Endothelial cell of umbilical vein (primary cell): ENCODE data around the gene TMEM217. TPM values are rescaled to one million over a fixed set of nuclear protein-coding genes. Genes with fewer than 3 reads are reported as not detected.

Source experiments
- BruUV-seq: library from RNA; stranded (reverse); fragments of 400-500 nt; replicated peaks from 2 replicates; lab custom pipeline; 2021; lab: Mats Ljungman, UMichigan
- CTCF ChIA-PET: fragments of 300-600, 350-600 bp; sonication (Branson Sonifier 250); formaldehyde crosslinking; loops from one replicate; lab custom pipeline; 2021; ENCODE audit warnings: antibody characterized with exemption, inconsistent platforms; lab: Charles Lee
- POLR2A ChIA-PET: fragments of 300-600, 350-600 bp; sonication (Branson Sonifier 250); formaldehyde crosslinking; loops from one replicate; lab custom pipeline; 2021; ENCODE audit warnings: antibody characterized with exemption, inconsistent platforms; lab: Charles Lee
- DNase-seq: peaks from one replicate; pipeline ENCODE4 v3.0.0-alpha.2; 2011; ENCODE audit warnings: low read depth, low spot score
- FAIRE-seq: peaks from 2 replicates; lab custom pipeline; 2011; peaks lifted over from hg19 to GRCh38; lab: Jason Lieb, UNC
- H2AFZ ChIP-seq: 2 replicates; pipeline ENCODE4 v1.6.0; 2012; ENCODE audit warnings: low read depth, low read length, control low read depth, inconsistent platforms
- H3K27ac ChIP-seq: 2 replicates; pipeline ENCODE4 v1.5.1; 2011; ENCODE audit warnings: low read depth, mild to moderate bottlenecking, control low read depth, low read length, moderate library complexity; ENCODE audit not compliant: insufficient read depth
- H3K27me3 ChIP-seq, 2 experiments: 2 replicates each; pipeline versions ENCODE4 v1.6.0 to v1.6.1; 2011; ENCODE audit warnings: low read length in 2 of 2, mixed read lengths in 1 of 2; ENCODE audit not compliant: control insufficient read depth in 2 of 2, insufficient read depth in 2 of 2
- H3K36me3 ChIP-seq, 2 experiments: 2 replicates in 1 of 2; 3 replicates in 1 of 2; pipeline ENCODE4 v1.5.1; 2011; ENCODE audit warnings: low read length in 2 of 2, mild to moderate bottlenecking in 1 of 2, moderate library complexity in 1 of 2; ENCODE audit not compliant: control insufficient read depth in 2 of 2, insufficient read depth in 2 of 2; ENCODE audit errors: extremely low read depth in 1 of 2
- H3K4me1 ChIP-seq: 3 replicates; pipeline ENCODE4 v1.5.1; 2011; ENCODE audit warnings: mild to moderate bottlenecking, low read length; ENCODE audit not compliant: control insufficient read depth, insufficient read depth; ENCODE audit errors: extremely low read depth
- H3K4me2 ChIP-seq: 2 replicates; pipeline ENCODE4 v1.6.1; 2011; ENCODE audit warnings: low read length, control low read depth, mixed read lengths; ENCODE audit not compliant: insufficient read depth
- H3K4me3 ChIP-seq, 3 experiments: fragments of 200-600 bp in 1 of 3; sonication (generic), shearing (Covaris generic) in 1 of 3; replicated peaks in 1 of 3; 2 replicates each; pipeline ENCODE4 v1.5.1; 2011 to 2016; ENCODE audit warnings: control low read depth in 3 of 3, low read length in 3 of 3, mild to moderate bottlenecking in 2 of 3, inconsistent platforms in 1 of 3, low read depth in 1 of 3, moderate library complexity in 1 of 3; ENCODE audit not compliant: insufficient read depth in 1 of 3
- H3K79me2 ChIP-seq: 2 replicates; pipeline ENCODE4 v1.6.0; 2012; ENCODE audit warnings: low read length, inconsistent platforms; ENCODE audit not compliant: control insufficient read depth, insufficient read depth
- H3K9ac ChIP-seq: replicated peaks from 2 replicates; pipeline ENCODE3; 2011; ENCODE audit warnings: low read length, control low read depth; ENCODE audit not compliant: insufficient read depth; ENCODE audit errors: extremely low read depth
- H3K9me1 ChIP-seq: replicated peaks from 3 replicates; pipeline ENCODE4 v1.6.0; 2011; ENCODE audit warnings: mild to moderate bottlenecking, low read length; ENCODE audit not compliant: control insufficient read depth, insufficient read depth; ENCODE audit errors: extremely low read depth
- H3K9me3 ChIP-seq: replicated peaks from 2 replicates; pipeline ENCODE4 v1.5.1; 2012; ENCODE audit warnings: low read length, inconsistent platforms; ENCODE audit not compliant: control insufficient read depth, insufficient read depth
- H4K20me1 ChIP-seq: replicated peaks from 2 replicates; pipeline ENCODE3; 2011; ENCODE audit warnings: mild to moderate bottlenecking, low read length; ENCODE audit not compliant: control insufficient read depth, insufficient read depth; ENCODE audit errors: extremely low read depth
- EZH2 ChIP-seq: IDR thresholded peaks from 2 replicates; pipeline ENCODE4 v1.6.1; 2012; ENCODE audit warnings: borderline replicate concordance, low read depth, mild to moderate bottlenecking, moderate library complexity, low read length, inconsistent platforms; ENCODE audit not compliant: severe bottlenecking
- FOS ChIP-seq: IDR thresholded peaks from 2 replicates; pipeline ENCODE4 v1.6.1; 2011; ENCODE audit warnings: mild to moderate bottlenecking, low read length, moderate library complexity, borderline replicate concordance; ENCODE audit not compliant: insufficient read depth
- GATA2 ChIP-seq: IDR thresholded peaks from 2 replicates; pipeline ENCODE4 v1.7.0; 2011; ENCODE audit warnings: low read depth, mild to moderate bottlenecking, moderate library complexity, mixed read lengths, low read length; ENCODE audit not compliant: insufficient read length, insufficient read depth
- JUN ChIP-seq: IDR thresholded peaks from 2 replicates; pipeline ENCODE4 v1.6.1; 2011; ENCODE audit warnings: borderline replicate concordance, low read depth; ENCODE audit not compliant: insufficient read length, insufficient read depth
- MYC ChIP-seq: IDR thresholded peaks from one replicate; pipeline ENCODE4 v1.6.1; 2011; ENCODE audit warnings: mild to moderate bottlenecking, low read depth, low read length
- POLR2A ChIP-seq: IDR thresholded peaks from 2 replicates; pipeline ENCODE4 v1.6.1; 2012; ENCODE audit warnings: low read depth, mild to moderate bottlenecking, control low read depth, low read length
- POLR2AphosphoS5 ChIP-seq: IDR thresholded peaks from 2 replicates; pipeline ENCODE4 v1.6.1; 2012; ENCODE audit warnings: low read depth, mild to moderate bottlenecking, control low read depth, low read length, moderate library complexity; ENCODE audit not compliant: insufficient read depth
- dilution Hi-C: fragments of 300-500 bp; cut with MboI; formaldehyde crosslinking; loops from one replicate; pipeline ENCODE4 v1.15.0; 2019; ENCODE audit warnings: low sequenced_read_pairs; ENCODE audit not compliant: extremely low pct_ligation_motif_present
- intact Hi-C: fragments of 100-400 bp; cut with micrococcal nuclease; formaldehyde crosslinking; loops from one replicate; pipeline ENCODE4 v1.10.0; 2022
- polyA plus RNA-seq, 4 experiments: library from polyadenylated mRNA; depleted of rRNA in 3 of 4; stranded (reverse) in 3 of 4; unstranded in 1 of 4; fragments of >200 nt; gene quantifications; 2 replicates each; pipeline versions ENCODE4 v1.2.1 to v1.2.3, GENCODE V29; 2011 to 2012; ENCODE audit warnings: missing spikeins in 1 of 4
- total RNA-seq: library from RNA; stranded (reverse); gene quantifications from 2 replicates; pipeline ENCODE4 v1.2.3, GENCODE V29; 2021
- TF ChIP-seq, protein P1 (sequence below): IDR thresholded peaks from 2 replicates; pipeline ENCODE4 v1.6.1; 2011; ENCODE audit not compliant: insufficient read depth, insufficient read length
- TF ChIP-seq, protein P2 (sequence below), 2 donors: IDR thresholded peaks; 1 replicate in 1 of 2; 2 replicates in 1 of 2; pipeline ENCODE4 v1.5.1; 2011; ENCODE audit warnings: low read length in 2 of 2, mild to moderate bottlenecking in 2 of 2, moderate library complexity in 2 of 2, control low read depth in 1 of 2, inconsistent platforms in 1 of 2, low read depth in 1 of 2; ENCODE audit not compliant: insufficient read depth in 1 of 2; ENCODE audit errors: extremely low read depth in 1 of 2

Gene TMEM217
- total and polyA plus RNA-seq, 2 donors (not counting 3 experiments of a cell fraction or from before 2014, with no cell fraction given): 6.8 to 15.8 TPM

DNA sequence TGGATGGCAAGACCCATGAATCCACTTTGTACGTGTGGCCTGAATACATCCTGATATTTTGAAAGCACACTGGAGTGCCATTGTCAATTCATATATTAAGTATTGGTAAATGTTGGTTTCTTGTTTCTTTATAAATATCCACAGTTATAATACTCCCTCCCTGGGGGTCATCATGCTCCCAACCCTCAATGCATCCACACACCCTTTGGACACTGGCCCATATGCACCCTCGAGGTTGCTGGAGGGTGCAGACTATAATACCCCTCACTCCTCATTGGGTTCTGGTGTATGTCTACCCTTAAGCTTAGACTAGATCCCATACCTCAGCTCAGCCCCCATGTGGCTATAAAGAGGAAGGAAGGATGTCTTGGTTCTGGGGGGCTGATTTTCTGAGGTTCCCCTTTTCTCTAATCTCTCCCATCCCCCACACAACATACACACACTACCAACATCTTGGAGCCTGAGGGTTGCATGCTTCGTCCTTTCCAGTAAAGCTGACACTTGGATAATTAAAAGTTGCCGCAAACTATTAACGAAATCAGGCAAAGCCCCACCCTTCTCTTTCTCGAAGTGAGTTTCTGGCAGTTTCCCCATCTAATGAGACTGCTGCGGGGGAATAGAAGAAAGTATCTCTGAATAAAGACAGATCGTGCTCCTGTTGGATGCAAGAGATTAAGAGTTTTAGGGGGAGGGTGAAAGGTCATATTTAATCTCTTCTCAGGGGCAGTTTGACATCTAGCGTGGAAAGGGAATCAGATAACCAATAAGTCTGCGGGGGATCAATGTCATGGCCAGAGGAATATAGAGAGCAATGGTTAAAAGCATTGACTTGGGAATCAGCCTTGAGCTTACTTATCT is 80.6 kb downstream of the TMEM217 start:
- peaks cover 5 to 15% of the 10 kb centered on the region in 2 experiments for H3K36me3 ChIP-seq
- POLR2A ChIA-PET: no interaction called here
- H4K20me1 ChIP-seq: no peaks in the 10 kb centered on the region
- no peaks in the 10 kb centered on the region for H3K9me1 ChIP-seq
- H2AFZ ChIP-seq: no peak overlapping the region
- H3K9me3 ChIP-seq: no peaks in the 10 kb centered on the region
- no peak overlapping the region for H3K4me3 ChIP-seq
- no peak overlapping the region for H3K9ac ChIP-seq
- CTCF ChIA-PET: interaction anchor here (0.8 to 3.2 kb wide), 8 partner anchors 16 to 159 kb away, joined by 3 to 22 read pairs (median 6); no protein-coding TSS in a partner anchor
- BruUV-seq: no TSS peak
- no peak overlapping the region for H3K4me2 ChIP-seq
- intact Hi-C loops (no loop called here), dilution Hi-C loops (no loop called here)
- TF ChIP-seq JUN (no peak), FOS (no peak), GATA2 (no peak), POLR2A (no peak), MYC (no peak), EZH2 (no peak), POLR2AphosphoS5 (no peak)
- TF ChIP-seq, protein P1, sequence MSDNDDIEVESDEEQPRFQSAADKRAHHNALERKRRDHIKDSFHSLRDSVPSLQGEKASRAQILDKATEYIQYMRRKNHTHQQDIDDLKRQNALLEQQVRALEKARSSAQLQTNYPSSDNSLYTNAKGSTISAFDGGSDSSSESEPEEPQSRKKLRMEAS: no peak
- TF ChIP-seq, protein P2, sequence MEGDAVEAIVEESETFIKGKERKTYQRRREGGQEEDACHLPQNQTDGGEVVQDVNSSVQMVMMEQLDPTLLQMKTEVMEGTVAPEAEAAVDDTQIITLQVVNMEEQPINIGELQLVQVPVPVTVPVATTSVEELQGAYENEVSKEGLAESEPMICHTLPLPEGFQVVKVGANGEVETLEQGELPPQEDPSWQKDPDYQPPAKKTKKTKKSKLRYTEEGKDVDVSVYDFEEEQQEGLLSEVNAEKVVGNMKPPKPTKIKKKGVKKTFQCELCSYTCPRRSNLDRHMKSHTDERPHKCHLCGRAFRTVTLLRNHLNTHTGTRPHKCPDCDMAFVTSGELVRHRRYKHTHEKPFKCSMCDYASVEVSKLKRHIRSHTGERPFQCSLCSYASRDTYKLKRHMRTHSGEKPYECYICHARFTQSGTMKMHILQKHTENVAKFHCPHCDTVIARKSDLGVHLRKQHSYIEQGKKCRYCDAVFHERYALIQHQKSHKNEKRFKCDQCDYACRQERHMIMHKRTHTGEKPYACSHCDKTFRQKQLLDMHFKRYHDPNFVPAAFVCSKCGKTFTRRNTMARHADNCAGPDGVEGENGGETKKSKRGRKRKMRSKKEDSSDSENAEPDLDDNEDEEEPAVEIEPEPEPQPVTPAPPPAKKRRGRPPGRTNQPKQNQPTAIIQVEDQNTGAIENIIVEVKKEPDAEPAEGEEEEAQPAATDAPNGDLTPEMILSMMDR (IDR thresholded peaks at IDR 0.05; ENCODE audit: extremely low read depth in 1 of 2, insufficient read depth in 1 of 2, low read depth in 1 of 2, low read length in 2 of 2): no peak
- H3K79me2 ChIP-seq: no peaks in the 10 kb centered on the region
- H3K27me3 ChIP-seq: no peaks in the 10 kb centered on the region
- no peaks in the 10 kb centered on the region for H3K4me1 ChIP-seq
- FAIRE-seq: no peak
- no peak overlapping the region for H3K27ac ChIP-seq
- DNase-seq: no peak
